SIG-M5 treated with dmso at 0.1 percent for 504 hours (cell line): Measurements from ENCODE around the gene RAD51B.
"Not testable (repeated sequence)": the region's sequence is repeated elsewhere in the genome, so short reads cannot be mapped to it uniquely, and the experiment has no call there.

Experiments
- DNase-seq: peaks from one replicate; lab custom pipeline; 2025; ENCODE audit not compliant: unreplicated experiment; lab: John Stamatoyannopoulos, UW

The RAD51B gene

DNA sequence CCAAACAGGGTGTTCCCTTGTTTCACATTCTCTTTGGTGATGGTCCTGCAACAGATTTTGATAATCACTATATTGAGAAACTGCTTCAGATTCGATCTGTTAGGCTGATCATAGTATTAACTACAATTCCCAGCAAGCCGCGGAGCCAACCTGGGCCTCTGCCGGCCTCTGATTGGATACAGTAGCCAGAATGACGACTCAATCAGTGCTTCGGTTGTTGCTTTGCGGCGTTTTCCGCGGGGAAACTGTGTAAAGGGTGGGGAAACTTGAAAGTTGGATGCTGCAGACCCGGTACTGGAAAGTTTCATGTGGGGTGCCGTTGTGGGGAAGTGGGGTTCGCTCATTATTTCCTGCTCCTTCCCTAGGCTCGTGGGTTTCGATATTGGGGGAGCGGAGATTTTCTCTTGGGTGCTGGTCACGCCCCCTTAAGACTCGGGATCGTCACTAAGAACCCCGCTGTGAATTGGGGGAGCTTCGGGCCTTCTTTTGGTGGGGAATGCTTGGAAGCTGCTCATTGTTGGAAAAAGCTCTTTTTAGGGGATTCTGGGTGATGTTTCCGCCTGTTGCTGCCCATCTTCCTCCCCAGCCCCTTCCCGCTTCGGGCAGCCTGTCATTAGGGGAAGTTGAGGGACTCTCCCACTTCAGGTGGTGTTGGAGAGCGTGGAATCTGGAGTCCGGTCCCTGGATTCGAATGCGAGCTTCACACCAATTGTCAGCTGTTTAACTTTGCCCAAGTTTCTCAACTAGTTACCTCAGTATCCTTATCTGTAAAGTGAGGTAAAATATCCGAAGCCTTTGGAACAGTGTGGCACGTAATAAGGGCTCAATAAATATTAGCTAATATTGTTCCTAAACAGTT, at the start of gene RAD51B:
Gene RAD51B (plus strand): TSS at position 217 of the 859 bp plus-strand sequence.
- peak; percentile 79 for DNase-seq

DNA sequence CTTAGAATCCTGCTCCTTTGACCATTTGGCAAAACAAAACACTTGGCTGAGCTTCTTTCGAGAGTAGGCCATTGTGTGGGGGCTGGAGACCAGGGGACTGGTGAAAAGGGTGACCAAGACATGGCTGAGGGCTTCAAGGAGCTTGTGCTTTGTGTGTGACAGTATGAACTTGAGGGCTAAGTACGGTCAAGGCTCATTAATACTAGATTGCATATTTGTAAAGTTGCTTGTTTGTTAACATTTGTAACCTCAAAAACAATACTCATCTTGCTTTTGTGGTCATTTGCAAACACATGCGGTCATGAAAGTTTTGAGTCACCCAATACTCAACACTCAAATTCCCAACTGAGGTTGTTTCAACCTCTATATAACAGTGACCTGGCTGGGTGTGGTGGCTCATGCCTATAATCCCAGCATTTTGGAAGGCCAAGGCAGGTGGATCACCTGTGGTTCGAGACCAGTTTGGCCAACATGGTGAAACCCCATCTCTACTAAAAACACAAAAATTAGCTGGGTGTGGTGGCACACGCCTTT, 45.7 kb upstream of the RAD51B start:
- no peak for DNase-seq

DNA sequence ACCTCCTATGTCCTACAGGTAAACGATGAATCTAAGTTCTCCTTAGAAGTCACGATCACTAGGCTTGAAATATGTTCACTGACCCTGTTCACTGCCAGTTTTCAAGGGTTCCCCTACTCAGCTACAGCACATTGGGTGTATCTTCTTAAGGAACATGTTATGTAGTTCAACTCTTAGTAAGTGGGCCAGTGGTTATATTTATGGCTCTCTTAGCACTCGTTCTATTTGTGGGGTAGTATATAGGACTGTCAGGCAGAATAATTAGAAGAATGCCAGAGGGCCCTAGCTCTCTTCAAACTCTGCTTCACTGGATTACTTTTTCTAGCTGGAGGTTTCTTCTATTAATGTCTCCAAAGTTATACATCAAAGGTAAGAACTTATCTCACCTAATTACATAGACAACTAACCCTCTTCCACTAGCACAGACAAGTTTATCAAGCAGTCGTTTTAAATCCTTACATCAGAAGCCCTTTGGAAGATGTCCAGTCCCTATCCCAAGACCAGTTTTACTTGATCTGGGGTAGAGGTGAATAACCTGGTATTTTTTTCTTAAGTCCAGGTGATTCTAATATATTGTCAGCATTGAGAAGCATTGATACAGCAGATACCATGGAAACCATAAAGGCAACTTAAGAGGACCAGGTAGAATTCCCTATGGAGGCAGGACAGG, 42.8 kb upstream of the RAD51B start:
- DNase-seq = no peak

DNA sequence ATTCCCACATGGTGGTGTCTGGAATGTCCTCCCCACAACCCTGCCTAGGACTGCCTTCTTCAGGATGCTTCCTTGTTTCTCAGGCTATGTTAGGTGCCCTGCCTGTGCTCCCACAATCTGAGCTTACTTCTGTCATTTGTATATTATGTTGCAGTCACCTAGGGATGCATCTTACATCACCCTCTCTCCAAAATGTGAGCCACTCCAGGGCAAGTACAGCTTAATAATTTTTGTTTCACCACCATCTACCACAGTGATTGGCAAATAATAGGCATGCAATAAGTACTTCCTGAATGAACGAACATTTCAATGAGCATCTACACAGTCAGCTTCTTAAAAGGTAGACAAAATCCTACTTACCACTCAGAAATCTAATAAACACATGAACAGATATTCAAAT, 40.8 kb upstream of the RAD51B start:
- no peak for DNase-seq

DNA sequence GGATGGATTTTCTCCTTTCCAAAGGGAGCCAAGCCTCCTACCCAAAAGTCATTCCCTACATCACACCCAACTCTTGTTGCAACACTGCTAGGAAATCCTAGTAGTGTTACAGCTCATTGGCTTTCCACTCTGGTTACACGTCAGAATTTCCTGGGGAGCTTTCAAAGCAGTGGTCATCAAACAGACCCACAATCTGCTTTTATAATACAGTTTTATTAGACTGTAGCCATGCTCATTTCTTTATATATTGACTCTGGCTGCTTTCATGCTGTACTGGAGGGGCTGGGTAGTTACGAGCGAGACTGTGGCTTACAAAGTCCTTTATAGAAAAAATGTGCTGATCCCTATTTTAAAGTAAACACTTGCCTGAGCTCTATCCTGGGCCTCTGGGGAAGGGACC, 37.5 kb upstream of the RAD51B start:
- DNase-seq = no peak

DNA sequence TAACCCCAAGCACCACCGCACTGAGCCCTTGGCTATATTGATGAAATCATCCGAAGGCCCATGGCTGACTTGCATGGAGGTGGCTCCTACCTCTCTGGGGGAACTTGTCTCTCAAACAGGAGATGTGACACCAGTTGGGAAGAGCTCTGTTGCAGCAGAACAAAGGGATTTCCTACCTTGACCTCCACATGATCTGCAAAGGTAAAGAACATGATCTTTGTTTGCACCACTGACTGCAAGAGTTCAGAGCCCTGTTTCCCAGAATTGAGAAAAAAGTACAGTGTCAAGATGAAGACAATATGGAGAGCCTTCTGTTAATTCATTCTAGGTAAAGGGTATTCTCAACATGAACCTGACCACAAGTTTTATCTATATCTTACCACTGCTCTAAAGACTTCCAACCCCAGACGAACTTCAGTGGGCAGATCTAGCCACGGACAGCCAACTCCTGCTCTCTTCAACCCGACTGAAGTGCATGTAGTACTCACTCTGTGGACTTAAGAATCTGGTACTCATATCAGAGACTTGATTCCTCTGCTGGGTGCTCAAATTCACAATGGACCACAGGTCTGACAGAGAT, 35.2 kb upstream of the RAD51B start:
- no peak for DNase-seq

DNA sequence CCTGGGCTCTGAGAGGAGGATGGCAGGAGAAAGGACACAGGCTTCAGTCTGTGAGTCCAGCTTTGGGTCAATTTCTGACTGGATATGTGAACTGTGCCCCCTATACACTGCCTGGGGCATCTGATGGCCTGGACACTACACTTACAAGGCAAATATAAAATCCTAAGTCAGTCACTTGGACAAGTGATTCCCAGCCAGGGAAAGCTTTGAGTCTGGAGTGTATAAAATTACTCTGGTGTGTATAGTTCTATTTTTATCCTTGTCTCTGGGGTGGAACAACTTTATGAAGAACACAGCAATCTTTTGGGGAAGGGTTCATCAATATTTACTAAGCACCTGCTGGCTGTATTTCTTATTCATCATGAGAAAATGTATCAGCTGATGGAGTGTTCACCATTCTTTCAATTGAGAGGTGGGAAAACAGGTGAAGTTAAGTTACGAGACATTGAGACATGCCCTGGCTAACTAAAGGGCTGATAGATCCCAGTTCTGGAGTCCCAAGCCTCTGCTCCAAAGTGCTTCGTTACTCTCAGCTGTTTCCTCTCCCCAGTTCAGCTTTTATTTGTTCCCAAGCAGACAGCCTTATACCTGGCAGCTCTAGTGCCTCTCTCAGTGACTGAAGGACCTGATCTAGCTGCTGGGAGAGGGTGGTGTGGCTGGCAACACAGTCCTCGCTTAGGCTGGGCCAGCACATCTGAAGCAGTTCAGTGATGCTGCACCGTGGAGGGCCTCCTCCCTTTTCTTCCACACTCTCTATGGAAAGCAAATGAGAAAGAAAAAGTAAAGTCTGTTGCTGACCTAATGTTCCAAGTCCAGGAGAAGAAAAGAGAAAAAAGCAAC, 34.1 kb upstream of the RAD51B start:
- DNase-seq = no peak

DNA sequence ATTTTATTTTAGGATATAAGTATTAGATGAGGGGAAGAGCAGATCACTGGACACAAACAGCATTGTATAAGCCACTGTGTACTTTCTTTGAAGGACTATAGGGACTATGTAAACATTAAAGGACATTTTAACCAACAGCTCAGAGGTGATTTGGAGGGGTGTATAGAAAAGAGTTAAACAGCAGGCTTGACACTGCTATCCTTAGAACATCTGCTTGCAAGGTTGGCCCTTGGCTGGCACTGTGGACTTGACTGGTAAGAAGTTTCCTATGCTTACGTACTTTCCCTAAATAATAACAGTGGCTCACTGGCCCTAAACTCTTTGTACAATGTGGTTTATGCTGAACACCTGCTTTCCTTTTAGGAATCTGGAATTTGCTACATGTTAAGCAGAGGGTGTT, 31.9 kb upstream of the RAD51B start:
- no peak for DNase-seq

DNA sequence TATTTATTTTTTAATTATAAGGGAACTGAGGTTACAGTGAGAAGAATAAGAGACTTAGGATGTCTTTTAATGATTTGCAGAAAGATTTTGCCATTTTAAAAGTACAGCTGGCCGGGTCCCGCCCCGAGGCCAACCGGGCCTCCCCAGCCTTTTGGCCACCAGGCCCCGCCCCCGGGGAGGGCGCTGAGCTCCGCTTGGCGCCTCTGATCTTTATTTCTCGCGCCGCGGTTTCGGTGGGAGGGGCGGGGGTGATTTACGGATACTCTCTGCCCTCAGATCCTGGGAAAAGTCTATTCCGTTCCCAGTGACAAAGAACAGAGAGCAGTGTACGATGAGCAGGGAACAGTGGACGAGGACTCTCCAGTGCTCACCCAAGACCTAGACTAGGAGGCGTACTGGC, 20.8 kb upstream of the RAD51B start:
- no peak for DNase-seq

DNA sequence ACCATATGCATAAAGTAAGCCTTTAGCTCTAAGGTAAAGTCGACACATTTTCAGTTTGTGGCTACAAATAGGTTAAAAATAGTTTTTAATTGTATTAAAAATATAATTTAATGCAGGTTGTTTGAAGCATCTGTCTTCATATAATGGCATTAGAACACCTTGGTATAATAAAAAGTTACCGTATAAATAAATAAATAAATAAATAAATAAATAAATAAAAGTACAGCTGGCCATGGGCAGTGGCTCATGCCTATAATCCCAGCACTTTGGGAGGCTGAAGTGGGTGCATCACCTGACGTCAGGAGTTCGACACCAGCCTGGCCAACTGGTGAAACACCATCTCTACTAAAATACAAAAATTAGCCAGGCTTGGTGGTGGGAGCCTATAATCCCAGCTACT, 18.8 kb upstream of the RAD51B start:
- DNase-seq = no peak

DNA sequence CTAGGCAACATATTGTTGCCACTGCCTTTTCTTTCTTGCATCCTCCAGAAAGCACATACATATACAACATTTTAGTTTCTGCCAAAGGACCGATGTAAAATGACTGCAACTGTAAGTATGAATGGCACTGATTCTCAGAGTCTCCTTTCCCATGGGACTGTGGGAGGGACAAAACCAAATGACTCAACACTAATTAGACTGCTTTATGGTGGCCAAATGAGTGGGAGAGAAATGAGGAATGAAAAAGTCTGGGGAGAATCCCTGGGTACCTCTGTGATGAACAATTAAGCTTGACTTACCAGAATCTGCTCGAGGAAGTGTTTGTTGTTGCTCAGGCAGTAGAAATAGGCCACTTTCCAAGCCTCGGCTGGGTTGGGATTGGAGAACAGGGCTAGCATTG, 13.3 kb upstream of the RAD51B start:
- DNase-seq = no peak

DNA sequence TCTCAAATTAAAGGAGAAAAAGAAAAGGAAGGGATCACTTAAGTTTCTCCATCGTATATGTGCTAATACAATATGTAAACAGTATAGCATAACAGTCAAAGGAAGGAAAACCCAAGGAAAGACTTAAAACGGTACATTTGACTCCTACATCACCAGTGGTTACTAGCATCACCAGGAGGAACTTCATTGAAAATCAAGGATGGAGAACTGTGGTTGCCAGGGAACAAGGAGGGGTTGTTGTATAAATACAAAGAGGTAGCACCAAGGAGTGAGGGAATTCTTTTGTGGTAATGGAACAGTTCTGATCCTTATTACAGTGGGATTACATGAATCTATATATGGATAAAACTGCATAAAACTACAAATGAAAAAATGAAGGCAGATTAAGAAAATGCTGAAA, 4.8 kb upstream of the RAD51B start:
- DNase-seq = no peak

DNA sequence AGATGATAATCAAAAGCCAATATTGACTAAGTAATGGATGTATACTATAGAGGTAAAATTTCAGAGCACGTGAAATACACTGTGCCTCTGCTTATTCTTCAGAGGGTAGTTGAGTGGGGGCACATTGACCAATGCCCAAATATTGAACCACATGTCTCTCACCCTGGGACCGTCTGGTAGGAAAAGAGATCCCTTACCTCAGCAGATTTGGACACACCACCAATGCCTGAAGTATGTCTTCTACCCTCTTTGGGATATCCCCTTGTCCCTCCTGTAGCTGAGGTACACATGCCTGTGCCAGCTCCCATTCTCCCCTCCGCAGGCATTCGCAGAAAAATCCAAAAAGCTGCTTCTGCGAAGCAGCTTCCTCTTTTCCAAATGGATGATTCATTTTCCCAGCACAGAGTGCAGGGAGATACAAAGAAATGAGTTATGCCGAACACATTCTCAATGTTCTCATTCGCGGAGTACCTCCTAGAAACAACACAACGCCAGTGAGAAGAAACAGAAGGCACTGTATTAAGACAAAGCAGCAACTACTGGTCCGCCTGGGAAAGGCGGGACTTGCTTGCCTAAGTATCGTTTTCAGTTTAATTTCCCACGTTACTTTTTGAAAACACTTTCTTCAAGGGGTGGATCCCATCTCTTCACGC, 3.9 kb upstream of the RAD51B start:
- peak; percentile 1 for DNase-seq

DNA sequence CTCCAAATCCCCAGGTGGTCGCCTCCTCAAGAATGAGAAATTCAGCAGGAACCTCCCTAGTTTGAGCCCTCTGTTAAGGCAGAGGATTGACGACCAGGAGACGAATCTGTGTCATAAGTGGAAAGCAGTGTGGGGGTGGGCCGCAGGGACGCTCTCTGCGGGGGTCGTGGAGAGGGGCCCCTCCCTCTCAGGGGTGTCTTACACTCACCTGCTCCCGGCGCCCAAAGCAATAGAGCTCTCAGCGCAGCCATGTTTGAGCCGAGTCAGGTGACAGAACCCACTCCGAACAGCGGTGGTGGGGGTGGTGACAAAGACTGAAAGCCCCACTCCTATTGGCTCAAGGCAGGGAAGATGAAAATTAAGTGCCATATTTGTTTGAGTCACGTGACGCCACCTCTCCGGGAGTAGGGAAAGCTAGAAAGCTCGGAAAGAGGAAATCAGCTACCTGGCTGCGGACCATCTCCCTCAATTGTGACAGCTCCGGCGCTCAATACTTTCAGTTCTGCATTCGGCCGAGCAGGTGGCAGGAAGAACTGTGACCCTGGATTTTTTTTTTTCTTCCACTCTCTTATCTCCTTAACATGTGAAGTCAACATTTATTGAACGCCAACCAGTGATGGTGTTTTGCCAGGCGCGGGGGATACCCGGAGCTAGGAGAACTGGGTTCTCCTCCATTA, 3.1 kb upstream of the RAD51B start, which contains the start of gene ZFYVE26:
Gene ZFYVE26 (minus strand): TSS at position 265 of the 677 bp plus-strand sequence. CDS start 627 bp downstream, outside the sequence.
- peak; percentile 98 for DNase-seq

DNA sequence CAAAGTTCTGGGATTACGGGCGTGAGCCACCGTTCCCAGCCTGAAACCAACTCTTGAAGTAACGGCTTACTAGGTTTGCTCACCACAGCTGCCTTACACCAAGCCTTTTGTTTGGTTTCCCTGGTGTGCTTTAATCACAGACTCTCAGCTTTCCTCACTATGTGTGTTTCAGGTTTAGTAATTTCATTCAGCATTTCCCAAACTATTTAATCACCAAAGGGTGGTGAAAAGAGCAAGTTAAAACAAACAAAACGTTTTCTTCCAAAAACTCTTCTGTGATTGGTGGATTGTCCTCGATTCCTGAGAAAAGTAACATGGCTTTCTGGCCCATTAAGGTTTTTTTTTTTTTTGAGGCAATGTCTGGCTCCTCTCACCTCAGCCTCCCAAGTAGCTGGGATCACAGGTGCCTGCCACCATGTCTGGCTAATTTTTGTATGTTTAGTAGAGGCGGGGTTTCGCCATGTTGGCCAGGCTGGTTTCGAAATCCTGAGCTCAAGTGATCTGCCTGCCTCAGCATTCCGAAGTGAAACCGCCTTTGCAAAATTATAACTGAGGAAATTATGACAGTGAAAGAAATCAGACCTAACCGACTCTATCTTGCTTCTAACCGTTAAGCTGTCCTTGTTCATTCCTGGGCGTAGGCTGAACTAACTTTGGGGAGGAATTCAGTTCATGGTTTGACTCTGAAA, 1.7 kb upstream of the RAD51B start:
- DNase-seq = peak; percentile 7

DNA sequence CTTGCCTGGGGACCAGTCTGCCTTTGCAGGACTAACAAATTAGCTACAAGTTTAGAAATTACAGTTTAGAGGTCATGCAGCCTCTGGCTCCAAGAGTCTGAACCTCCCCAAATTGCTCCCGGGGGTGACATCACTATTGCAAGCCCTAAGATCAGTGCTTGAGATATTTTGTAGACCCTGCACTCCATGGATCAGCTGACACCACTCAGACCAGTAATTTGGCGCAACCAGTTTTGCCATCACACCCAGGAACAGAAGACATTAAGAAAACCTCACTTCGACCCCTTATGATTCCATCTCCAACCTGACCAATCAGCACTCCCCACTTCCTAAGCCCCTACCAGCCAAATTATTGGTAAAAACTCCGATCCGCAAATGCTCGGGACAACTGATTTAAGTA, 1.1 kb upstream of the RAD51B start:
- DNase-seq = not testable (repeated sequence)

DNA sequence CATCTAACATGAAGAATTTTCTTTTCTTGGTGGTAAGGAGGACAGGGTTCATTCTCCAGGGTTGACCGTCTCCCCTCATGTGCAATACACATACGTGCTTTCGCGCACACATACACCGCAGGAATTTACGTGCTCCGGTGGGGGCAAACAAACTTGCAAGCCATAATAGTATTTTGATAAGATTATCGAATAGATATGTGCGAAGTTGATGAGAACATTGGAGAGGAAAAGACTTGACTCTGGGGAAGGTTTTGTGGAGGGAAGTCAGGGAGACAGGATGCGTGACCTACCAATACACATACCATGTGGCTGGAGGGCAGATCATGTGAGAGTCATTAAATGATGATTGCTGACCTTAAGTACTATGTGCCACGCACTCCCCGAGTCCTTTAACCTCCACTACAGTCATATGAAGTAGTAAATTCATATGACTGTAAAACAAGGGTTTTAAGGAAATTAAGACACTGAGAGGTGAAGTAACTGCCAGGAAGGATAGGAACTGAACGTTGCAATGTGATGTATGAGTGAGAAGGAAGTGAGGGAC, 921 bp downstream of the RAD51B start:
- DNase-seq = peak; percentile 12

DNA sequence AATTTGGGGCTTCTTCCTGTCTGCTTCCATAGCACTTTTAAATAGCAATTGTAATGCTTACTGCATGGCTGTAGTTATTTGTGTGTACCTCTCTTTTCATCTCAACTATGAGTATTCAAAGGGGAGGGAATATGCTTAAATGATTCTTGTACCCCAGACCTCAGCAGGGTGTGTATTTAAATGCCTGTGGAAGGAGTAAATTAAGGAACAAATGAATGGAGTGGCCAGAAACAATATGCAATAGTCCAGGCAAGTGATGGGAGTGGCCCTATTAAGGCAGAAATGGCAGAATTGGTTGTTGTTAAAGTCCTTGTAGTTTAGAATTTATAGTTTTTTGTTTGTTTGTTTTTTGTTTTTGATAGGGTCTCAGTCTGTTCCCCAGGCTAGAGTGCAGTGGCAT, 1.5 kb downstream of the RAD51B start:
- DNase-seq = no peak

DNA sequence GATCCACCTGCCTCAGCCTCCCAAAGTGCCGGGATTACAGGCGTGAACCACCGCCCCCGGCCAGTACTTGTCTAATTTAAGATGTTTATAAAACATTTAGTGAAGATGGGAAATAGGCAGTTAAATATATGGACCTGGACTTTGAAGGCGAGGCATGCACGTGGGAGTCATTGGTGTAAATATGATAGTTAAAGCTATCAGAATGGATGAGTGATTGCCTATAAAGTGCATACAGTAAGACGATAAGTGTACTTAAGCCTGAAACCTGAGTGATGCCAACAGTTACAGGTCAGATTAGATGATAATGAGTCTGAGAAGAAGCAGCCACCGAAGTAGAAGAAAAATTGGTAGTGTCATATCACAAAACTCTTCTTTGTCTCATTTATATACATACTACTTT, 11.5 kb downstream of the RAD51B start:
- DNase-seq = no peak
